Stromal cell of bone marrow (primary cell): ENCODE results near the gene ZCCHC7.

ENCODE experiments used
- DNase-seq: peaks from one replicate; pipeline ENCODE4 v3.0.0-alpha.2; 2012; ENCODE audit warnings: low read depth

ZCCHC7 gene

DNA sequence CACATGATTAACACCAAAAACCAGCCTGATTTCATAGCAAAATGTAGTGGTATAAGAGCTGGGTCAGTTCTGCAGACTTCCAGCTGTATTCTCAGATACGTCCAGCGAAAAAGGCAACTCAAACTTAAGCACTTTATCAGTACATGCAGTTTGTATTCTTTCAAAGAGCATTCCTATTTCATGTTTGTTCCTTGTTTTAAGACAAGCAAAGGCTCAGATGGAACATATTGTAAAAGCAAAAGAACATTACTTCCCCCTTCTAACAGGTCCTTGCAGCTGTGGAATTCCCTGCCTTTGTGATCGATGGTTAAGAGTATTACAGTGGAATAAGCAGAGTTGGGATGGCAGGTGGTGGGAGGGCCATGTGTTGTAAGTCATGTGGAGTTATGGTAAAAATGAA lies 215.8 kb downstream of the ZCCHC7 start:
- DNase-seq: no peak

DNA sequence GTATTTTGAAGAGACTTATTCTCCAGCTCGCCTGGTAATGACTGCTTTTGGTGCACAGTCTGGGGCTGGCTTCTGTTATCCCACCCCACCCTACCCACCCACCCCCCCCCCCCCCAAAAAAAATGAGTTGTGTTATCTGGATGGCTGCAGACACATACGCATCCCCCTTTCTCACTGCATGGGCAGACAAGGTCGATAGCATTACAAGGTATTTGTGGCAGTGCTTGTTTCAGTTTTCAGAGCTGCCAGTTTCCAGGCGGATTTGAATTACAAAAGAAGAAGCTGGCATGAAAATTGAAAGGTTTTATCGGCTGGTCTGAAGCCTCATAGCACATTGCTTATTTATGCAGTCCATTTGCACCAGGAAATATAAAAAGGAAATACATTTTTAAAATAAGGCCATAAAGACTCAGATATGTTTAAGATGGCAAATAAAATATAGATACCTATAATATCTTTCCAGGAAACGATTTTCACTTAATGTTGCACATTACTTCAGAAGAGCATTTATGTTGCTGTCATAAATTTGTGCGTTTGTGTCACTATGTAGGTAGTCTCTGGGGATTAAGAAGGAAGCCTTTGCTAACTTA lies 217.0 kb downstream of the ZCCHC7 start:
- DNase-seq: no peak

DNA sequence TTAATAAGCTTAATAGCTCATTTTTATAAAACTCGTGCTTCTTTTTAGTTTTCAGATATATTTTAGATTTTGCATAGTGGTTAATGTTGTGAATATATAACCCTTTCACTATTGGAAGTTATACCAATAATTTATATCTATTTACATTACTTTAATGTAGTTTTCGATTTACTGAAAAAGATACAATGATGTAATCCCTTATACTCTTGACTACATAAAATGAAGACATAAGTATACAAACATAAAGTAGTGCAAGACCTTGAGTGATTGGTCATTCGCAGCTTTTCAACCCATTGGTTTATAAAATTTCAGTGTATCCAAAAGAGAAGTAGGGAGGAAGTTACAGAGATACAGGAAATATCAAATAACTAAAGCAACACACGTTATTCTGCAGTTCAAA lies 217.8 kb downstream of the ZCCHC7 start:
- DNase-seq: no peak

DNA sequence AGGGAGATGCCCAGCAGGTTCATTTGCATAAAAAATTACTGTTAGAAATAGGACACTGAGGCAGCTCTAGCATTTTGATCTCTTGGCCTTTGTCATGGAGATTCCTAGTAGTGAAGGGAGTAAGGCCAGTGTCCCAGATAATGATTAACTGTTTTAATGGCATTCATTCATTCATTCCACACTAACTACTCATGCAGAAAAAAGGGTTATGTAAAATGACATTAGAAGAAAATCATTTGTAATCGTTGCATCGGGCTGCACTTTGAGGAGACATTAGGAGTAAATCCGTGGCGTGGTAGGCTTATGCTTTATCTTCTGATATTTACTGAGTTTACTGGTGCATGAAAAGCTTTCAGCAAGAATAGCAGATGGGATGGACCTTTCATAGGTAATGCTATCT lies 219.5 kb downstream of the ZCCHC7 start:
- DNase-seq: no peak

DNA sequence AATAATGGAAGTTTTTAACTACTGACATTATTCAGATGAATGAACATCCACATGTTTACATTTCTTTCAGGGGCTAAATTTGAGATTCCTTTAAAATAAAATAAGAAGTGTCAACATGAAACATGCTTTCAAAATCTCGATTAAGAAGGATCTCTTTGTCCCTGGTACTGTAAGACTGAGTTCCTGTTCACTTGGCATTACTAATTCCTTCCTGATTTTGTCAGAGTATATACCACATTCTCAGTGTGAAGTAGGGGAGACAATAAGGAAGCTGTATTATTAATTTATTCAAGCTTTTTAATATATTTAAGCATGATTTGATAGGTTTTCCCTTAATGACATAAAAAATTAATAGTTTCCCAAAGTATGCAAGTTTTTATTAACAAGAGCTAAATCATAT lies 220.6 kb downstream of the ZCCHC7 start:
- no peak for DNase-seq

DNA sequence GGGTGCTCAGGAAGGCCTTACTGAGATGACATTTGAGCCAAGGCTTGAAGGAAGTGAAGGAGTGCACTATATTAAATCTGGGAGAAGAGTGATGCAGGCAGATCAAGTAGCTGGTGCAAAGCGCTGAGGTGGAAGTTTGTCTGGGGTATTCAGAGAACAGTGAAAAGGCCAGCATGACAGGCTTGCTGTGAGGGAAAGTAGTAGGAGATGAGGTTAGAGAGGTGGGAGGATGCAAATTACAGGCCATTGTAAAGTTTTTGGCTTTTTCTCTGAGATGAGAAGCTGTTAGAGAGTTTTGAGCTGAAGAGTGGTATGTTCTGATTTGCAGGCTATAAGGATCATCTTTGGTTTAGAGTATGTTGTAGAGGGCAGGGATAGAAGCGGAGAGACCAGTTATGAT lies 221.3 kb downstream of the ZCCHC7 start:
- no peak for DNase-seq

DNA sequence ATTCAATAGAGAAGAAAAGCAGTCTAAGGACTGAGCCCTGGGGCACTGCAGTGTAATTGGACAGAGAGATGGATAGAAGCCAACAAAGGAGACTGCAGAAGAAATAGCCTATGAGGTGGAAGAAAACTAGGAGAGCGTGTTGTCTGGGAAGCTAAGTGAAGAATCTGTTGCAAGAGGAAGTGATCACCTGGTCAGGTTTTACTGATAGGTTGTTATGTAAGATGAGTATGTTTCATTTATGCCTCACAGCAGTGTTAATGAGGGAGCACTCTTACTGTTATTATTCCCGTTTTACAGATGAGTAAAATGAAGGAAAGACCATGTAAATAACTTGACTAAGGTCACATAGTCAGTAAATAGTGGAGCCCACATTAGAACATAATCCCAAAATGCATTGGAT lies 222.1 kb downstream of the ZCCHC7 start:
- DNase-seq: no peak

DNA sequence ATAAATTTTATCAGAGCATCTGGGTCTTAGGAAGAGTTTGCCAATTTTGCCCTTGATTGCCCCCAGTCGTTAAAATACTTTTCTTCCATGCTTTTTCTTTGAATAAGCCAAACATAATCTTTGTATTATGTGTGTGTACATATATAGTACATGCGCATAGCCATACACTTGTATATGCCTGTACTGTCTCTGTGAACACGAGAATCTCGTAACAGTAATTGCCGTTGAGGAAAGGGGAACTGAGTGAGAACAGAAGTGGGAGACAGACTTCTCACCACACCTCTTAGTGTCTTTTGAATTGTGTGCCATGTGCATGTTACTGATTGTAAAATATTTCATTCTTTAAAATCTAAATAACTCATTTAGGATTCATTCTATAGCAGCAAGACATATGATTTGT lies 222.5 kb downstream of the ZCCHC7 start:
- DNase-seq: no peak

DNA sequence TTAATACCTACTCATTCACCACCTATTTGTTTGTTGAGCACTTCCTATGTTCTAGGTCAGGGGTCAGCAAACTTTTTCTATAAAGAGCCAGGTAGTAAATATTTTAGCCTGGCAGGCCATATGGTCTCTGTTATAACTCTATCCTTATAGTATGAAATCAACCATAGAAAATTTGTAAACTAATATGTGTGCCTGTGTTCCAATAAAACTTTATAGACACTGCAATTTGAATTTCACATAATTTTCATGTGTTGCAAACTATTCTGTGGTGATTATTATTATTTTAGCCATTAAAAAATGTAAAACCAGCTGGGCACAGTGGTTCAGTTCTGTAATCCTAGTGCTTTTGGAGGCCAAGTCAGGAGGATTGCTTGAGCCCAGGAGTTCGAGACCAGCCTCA lies 223.3 kb downstream of the ZCCHC7 start:
- no peak for DNase-seq

DNA sequence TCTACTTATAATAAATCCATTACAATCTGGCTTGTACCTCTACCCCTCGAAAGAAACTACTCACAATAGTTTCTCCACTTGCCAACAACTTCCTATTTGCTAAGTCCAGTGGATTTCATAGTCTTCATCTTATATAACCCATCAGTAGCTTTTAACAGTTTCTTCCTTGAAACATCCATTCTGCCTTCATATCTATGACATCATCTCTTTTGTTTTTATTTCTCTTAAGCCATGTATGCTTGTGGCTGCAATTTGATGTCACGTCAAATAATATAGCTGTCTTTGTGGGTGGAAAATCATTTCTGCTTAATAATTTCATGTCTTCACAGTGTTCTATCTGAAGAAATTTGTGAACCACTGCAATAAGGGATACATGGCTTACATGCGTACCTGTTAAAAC lies 224.7 kb downstream of the ZCCHC7 start:
- DNase-seq: no peak

DNA sequence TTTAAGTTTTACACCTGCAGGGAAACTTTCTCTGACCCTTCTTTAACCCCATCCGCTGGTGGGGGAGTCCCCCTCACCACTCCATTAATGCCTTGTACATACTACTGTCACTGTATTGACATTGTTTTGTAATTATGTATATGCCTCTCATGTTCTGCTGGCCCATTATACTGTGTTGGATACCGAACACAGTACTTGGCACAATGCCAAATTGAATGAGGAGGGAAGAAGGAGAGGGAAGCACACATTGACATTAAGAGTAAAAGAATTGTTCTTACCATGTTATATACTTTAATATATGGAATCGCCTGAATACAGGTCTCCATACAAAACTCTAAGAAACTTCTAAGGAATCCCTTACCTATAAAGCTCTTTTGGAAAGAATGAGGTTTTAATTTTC lies 228.5 kb downstream of the ZCCHC7 start:
- DNase-seq: no peak

DNA sequence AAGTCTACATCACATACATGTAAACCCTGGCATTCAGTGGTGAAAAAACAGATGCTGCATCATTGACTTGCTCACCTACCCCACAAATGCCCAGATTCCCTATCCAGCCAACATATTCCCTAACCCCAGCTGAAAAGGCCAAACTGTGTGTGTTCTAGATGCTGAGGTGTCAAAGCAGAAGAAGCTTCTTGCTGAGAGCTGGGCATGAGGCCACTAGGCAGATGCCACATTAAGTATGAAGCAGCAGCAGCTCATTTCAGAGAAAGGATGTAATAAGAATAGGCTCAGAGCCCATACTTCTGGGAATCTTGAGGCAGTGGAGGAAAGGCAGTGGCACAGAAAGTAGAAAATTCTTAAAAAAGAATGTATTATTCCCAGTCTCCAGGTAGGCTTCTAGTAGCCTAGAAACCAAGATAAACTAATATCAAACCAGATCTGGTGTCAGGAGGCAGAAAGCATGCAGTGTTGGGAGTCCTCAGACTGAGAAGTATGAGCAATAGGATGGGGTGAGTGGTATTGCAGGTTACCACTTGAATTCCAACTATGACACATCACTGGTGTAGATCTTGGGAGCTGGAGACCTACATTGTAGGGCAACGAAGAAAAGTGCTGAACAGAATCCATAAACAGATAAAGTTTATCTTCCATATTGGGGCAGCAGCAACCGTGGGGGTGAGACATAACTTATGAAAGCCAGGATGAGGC lies 230.3 kb downstream of the ZCCHC7 start:
- peak; percentile 4 for DNase-seq

DNA sequence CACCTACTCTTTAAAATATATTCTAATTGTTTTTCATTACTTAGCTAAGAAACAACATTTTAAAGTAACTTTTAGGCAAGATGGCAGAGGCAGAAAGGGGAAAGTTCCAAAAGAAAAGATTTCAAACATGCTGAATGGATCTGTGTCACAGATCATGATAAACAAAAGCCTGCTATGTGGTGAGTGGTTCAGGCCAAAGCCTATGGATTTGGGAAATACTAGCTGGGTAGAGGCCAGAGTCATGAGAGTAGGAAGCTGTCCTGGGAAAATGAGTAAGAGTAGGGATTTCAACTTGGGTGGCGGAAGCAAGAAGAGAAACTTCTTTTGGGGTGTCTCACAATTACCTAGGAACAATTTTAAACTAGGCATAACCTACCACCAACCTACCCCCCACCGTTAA lies 233.4 kb downstream of the ZCCHC7 start:
- no peak for DNase-seq

DNA sequence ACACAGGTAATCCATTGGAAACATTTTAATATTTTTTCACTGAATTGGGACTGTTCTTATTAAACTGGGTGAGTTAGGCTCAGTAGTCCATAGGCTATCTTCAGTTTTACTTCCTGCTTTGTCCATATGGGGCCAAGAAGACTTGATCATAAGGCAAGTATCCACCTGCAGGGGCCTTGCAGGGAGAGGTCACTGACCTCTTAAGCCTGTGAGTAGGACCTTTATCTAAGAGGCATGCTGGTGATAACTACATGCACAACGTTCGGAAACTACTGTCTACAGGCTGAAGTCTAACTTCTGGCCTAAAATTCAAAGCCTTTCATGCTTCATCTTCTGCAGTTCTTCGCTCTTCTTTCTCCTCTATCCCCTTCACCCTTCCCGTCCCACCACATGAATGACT lies 242.1 kb downstream of the ZCCHC7 start:
- no peak for DNase-seq

DNA sequence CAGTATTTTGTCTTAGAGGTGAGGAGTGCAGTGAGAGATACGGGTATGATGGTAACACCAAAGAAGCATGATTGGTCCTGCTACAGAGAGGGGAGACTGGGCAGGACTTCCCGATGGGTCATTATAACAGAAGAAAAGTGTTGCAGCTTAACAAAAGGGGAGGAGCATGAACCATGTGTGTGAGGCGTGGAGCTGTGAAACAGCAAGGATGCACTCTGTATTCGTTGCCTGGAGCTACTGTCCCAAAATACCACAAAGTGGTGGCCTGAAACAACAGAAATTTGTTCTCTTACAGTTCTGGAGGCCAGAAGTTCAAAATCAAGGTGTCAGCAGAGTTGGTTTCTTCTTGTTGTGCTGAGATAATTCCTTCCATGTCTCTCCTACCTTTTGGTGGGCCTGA lies 242.8 kb downstream of the ZCCHC7 start:
- DNase-seq: no peak

DNA sequence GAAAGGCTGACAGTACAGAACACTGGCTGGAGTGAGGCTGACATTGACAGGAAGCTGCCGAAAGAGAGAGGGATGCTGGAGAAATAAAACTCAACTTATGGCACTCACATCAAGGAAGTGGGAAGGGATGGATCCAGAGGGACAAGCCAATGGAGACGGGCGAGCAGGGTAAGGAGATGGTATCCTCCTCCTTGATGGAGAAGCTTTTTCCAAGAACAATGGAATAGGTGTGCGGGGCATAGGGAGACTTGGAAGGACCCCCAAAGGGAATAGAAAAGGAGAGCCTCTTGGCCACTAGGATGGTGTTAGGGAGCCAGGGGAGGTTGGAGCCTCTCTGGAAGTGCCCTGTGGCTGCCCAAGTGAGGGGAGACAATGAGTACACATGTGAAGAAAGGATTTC lies 243.8 kb downstream of the ZCCHC7 start:
- no peak for DNase-seq

DNA sequence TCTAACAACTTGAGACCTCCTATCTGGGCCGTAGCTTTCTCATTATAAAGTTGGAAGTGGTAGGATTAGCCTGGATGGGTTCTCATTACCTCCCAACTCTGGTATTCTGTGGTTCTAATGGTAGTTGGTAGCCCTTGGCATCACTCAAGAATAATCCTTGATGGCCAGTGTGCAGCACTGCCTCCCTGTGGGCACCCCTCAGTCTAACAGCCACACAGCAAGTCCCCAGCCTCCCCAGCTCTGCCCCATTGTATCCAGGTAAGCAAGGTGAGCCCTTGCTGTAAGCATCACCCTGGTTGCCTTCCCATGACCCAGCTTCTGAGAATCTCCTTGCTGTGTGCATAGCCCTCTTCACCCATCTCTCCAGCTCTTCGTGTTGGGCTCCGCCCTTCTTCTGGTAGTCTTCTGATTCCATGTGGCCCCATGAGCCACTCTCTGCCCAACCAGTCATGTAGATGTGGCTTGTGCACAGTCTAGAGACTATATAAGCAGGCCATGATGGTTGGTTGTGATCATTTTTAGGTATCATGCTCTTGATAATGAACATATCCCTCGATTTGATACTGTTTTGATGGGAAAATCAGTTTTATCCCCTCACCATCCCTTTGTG lies 244.5 kb downstream of the ZCCHC7 start:
- no peak for DNase-seq

DNA sequence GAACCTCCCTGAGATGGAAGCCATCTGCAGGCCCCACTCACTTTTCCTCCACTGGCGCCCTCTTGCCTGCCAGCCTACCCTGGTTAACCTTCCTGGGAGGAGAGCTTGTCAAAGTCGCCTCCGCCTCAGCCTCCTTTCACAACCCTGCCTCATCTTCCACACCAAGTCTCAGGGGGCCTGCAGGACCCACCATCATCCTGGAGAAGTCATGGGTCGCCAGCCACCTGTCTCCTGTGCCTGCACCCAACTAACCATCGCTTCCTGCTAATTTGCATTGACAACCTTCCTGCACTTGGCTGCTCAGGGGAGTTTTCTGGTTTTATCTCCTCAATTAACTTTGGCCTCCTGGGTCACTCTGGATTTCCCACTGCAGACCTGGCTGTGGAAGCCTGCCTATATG lies 249.3 kb downstream of the ZCCHC7 start:
- DNase-seq: no peak

DNA sequence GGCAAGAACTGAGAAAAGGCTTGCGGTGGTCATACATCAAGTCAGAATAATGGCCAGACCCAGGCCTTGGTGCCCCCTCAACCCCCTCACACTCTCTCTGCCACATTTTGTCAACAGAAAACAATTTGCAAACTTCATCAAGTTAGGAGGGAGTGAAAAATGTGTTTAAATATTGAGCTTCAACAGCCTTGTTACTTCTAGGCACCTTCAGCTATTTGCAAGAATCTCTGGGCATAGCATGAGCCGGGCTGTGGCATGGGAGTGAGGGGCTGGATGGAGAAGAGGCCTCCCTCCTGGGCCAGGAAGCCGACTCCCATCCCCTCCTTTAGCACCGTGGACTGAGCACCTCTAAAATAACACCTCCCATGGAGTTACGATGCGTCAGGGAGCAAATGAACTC lies 249.9 kb downstream of the ZCCHC7 start:
- no peak for DNase-seq

DNA sequence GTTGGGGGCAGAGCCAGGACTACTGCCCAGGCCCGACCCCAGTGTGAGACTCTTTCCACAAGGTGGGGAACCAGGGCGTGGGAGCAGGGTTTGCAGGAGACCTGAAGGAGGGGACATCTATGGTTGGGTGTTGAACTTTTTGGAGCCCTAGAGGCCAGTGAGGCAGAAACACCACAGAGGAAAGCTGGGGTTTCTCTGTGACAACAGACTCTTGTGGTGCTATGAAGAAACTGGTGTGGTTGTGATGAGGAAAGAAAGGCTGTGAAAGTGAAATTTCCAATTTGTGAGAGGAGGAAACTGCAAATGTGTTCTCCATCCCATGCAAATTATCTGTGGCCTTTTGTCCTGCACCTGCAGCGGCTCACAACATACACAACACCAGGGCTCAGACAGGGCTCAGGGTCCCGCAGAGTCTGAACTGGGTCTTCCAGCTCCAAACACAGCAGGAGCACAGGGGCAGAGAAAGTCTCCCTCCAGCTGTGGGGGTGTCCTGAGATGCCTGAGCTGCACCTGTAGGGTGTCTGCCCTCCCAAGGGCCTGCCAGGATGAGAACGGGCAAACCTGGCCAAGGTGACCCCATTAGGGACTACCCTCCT lies 250.7 kb downstream of the ZCCHC7 start:
- no peak for DNase-seq

DNA sequence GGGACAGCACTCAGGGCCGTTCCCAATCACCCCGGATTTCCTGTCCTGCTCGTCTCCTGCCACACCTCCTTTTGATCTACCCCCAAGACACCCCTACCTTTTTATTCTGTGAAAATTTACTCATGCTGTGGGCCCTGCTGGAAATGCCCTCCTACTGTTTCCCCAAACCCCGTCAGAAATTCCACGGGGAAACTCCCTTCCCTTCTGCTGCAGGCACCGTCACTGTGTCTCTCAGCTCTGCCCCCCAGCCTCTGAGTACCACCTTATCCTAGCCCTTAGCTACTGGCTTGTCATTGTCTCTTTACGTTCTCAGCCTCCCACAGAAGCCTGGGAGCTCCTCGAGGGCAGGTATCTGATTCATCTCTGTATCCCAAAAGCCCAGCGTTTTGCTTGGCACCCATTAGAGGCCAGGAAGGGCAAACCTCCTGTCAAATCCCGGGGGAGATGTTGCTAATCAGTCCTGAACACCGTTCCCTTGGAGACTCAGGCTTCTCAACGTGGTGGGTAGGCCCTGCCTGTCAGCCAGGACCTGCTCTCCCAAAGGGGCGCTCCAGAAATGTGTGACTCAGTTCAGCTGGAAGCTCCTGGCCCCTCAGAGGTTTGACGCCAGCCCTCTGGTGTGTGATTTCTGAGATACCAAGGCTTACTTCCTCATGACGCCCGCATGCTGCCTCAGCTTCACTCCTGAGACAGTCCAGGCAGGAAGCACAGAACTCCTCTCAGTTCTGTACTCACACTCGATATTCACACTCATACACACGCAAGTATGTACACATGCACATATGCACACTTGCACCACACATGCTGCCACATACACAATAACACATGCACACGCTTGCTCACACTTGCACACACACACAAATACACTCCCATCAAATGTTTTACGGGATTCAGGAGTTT lies 251.4 kb downstream of the ZCCHC7 start:
- DNase-seq: peak; percentile 18

DNA sequence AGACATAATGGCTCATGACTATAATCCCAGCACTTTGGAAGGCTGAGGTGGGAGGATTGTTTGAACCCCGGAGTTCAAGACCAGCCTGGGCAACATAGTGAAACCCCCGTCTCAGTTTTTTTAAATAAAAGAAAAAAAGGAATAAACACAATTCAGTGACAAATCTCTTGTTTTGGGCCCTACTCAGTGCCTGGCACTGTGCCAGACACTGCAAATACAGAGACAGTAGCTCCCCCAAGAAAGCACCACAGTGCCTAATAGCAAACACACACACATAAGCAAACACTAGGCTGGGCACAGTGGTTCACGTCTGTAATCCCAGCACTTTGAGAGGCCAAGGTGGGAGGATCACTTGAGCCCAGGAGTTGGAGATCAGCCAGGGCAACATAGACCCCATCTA lies 252.5 kb downstream of the ZCCHC7 start:
- no peak for DNase-seq
